ENCODE measurements around the gene SLFN12L.
"Not testable (repeated sequence)": the region's sequence is repeated elsewhere in the genome, so short reads cannot be mapped to it uniquely, and the experiment has no call there.

The SLFN12L gene

DNA sequence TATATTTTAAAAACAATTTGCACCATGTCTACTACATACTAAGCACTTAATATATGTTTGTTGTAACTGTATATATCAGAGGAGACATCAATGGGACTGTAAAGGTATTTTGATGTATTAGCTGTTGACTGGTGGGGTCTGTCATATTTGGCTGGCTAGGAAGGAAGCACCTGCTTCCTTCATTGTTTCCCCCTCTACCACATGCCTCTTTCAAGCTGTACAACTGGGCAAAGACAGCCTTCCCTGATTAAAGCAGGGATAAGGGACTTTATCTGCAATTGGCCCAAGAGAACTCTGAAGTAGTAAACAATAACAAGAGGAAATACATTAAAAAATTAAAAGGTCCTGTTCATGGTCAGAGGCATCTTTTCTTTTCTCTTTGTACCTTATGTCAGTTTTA lies 5.5 kb upstream of the SLFN12L start:
- no peak overlapping the region for H3K27ac ChIP-seq (ENCODE audit: low read depth, low read length)
- H3K4me3 ChIP-seq (ENCODE audit: low read depth, low read length): no peak overlapping the region
- H3K9me3 ChIP-seq (ENCODE audit: control insufficient read depth, insufficient read depth, low read length): no peaks in the 10 kb centered on the region
- no peak overlapping the region for H3K9ac ChIP-seq (ENCODE audit: low read depth, low read length)
- no peaks in the 10 kb centered on the region for H3K4me1 ChIP-seq (ENCODE audit: control insufficient read depth, insufficient read depth, low read length)
- H3K36me3 ChIP-seq (ENCODE audit: control insufficient read depth, insufficient read depth, low read length): no peaks in the 10 kb centered on the region
- no peaks in the 10 kb centered on the region for H3K27me3 ChIP-seq (ENCODE audit: control insufficient read depth, insufficient read depth, low read length)

DNA sequence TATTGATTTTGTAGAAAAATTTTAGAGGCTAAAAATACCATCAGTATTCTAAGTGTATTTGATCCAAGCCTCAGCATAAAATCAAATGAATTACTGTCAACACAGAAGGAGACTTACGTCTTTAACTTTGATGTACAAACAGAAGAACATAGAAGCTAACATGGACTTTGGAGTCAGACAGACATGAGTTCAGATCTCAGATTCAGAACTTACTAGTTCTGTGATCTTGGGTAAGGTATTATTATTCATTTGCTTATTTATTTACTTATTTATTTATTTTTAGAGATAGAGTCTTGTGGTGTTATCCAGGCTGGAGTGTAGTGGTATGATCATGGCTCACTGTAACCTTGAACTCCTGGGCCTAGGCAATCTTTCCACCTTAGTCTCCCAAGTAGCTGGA lies 4.0 kb upstream of the SLFN12L start:
- Histone ChIP-seq H3K9ac (ENCODE audit: low read depth, low read length) (no peak overlapping the region), H3K4me1 (ENCODE audit: control insufficient read depth, insufficient read depth, low read length) (no peaks in the 10 kb centered on the region), H3K36me3 (ENCODE audit: control insufficient read depth, insufficient read depth, low read length) (no peaks in the 10 kb centered on the region), H3K9me3 (ENCODE audit: control insufficient read depth, insufficient read depth, low read length) (no peaks in the 10 kb centered on the region), H3K27ac (ENCODE audit: low read depth, low read length) (no peak overlapping the region), H3K27me3 (ENCODE audit: control insufficient read depth, insufficient read depth, low read length) (no peaks in the 10 kb centered on the region), H3K4me3 (ENCODE audit: low read depth, low read length) (no peak overlapping the region)

DNA sequence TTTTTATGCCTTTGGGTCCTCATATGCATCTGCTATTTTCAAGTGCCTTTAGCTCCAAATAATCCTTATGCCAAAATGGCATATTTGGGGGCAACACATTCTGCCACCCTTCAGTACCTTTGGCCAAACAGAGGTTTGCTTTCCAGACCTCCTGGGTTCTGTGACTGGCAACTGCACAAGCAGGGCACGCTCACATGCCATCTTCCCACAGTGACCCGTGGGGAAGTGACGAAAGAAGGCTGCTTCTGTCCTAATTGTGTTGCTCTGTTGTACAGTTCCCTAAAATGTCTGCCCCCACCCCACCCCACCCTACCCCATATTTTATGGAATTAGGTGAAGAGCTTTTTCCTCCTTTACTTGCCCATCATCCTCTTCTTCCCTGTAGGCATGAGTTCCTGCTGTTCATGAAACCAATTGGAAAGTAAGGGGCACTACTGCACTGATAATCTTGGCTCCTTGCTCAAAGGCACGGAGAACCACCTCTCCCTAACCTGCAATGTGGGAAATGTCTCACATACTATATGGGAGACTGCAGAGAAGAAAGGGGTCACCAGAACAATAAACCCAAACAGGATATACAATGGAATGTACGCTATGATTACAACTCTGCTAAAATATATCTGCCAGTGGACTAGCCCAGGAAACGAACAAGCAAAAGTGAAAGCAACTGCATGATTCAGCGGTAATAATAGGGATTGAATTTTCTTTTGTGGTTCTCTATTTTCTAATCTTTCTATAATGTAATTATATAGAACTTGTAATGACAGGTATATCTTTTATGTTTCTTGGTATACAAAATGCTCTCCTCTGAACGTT lies 3.3 kb upstream of the SLFN12L start:
- no peak overlapping the region for H3K4me3 ChIP-seq (ENCODE audit: low read depth, low read length)
- H3K4me1 ChIP-seq (ENCODE audit: control insufficient read depth, insufficient read depth, low read length): no peaks in the 10 kb centered on the region
- no peak overlapping the region for H3K9ac ChIP-seq (ENCODE audit: low read depth, low read length)
- H3K36me3 ChIP-seq (ENCODE audit: control insufficient read depth, insufficient read depth, low read length): no peaks in the 10 kb centered on the region
- H3K9me3 ChIP-seq (ENCODE audit: control insufficient read depth, insufficient read depth, low read length): no peaks in the 10 kb centered on the region
- no peak overlapping the region for H3K27ac ChIP-seq (ENCODE audit: low read depth, low read length)
- no peaks in the 10 kb centered on the region for H3K27me3 ChIP-seq (ENCODE audit: control insufficient read depth, insufficient read depth, low read length)

DNA sequence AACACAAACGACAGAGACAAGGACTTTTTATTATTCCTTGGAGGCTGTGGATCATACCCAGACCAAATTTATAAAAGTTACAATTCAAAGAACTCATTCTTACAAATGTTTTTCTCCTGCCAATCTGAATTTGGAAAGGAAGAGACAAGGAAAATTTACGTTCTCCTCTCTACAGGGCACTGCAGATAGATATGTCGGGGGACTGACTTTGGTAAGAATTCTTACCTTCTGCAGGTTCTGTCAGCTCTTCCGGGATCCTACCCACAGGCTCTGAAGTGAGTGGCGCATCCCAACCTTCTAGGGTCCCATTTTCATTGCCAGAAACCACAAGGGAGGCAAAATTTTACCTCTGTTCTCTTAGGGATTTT lies 2.2 kb upstream of the SLFN12L start:
- Histone ChIP-seq H3K4me3 (ENCODE audit: low read depth, low read length) (no peak overlapping the region), H3K36me3 (ENCODE audit: control insufficient read depth, insufficient read depth, low read length) (no peaks in the 10 kb centered on the region), H3K27ac (ENCODE audit: low read depth, low read length) (no peak overlapping the region), H3K9me3 (ENCODE audit: control insufficient read depth, insufficient read depth, low read length) (no peaks in the 10 kb centered on the region), H3K4me1 (ENCODE audit: control insufficient read depth, insufficient read depth, low read length) (no peaks in the 10 kb centered on the region), H3K27me3 (ENCODE audit: control insufficient read depth, insufficient read depth, low read length) (no peaks in the 10 kb centered on the region), H3K9ac (ENCODE audit: low read depth, low read length) (no peak overlapping the region)

DNA sequence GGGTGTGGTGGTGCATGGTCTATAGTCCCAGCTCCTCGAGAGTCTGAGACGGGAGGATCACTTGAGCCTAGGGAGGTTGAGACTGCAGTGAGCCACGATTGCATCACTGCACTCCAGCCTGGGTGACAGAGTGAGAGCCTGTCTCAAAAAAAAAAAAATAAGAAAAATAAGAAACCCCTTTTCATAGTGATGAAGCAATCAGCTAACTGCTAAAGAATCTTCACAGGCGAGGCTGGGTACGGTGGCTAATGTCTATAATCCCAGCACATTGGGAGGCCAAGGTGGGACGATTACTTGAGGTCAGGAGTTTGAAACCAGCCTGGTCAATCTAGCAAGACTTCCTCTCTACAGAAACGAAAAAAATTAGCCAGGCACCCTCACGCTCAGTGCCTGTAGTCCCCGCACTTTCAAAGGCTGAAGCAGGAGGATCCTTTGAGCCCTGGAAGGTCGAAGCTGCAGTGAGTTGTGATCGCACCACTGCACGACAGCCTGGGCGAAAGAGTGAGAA lies 760 bp downstream of the SLFN12L start:
- Histone ChIP-seq H3K27ac (ENCODE audit: low read depth, low read length) (no peak overlapping the region), H3K36me3 (ENCODE audit: control insufficient read depth, insufficient read depth, low read length) (no peaks in the 10 kb centered on the region), H3K9ac (ENCODE audit: low read depth, low read length) (no peak overlapping the region), H3K4me1 (ENCODE audit: control insufficient read depth, insufficient read depth, low read length) (no peaks in the 10 kb centered on the region), H3K4me3 (ENCODE audit: low read depth, low read length) (no peak overlapping the region), H3K27me3 (ENCODE audit: control insufficient read depth, insufficient read depth, low read length) (no peaks in the 10 kb centered on the region), H3K9me3 (ENCODE audit: control insufficient read depth, insufficient read depth, low read length) (no peaks in the 10 kb centered on the region)

DNA sequence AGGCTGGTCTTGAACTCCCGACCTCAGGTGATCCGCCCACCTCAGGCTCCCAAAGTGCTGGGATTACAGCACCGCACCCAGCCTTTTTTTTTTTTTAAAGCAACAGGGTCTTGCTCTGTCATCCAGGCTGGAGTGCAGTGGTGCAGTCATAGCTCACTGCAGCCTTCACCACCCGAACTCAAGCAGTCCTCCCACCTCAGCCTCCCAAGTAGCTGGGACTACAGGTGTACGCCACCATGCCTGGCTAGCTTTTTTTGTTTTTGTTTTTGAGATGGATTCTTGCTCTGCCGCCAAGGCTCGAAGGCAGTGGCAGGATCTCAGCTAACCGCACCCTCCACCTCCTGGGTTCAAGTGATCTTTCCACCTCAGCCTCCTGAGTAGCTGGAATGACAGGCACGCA lies 2.1 kb downstream of the SLFN12L start:
- H3K27ac ChIP-seq (ENCODE audit: low read depth, low read length); H3K27me3 ChIP-seq (ENCODE audit: control insufficient read depth, insufficient read depth, low read length); H3K9ac ChIP-seq (ENCODE audit: low read depth, low read length); H3K4me1 ChIP-seq (ENCODE audit: control insufficient read depth, insufficient read depth, low read length); H3K4me3 ChIP-seq (ENCODE audit: low read depth, low read length); H3K36me3 ChIP-seq (ENCODE audit: control insufficient read depth, insufficient read depth, low read length); H3K9me3 ChIP-seq (ENCODE audit: control insufficient read depth, insufficient read depth, low read length): not testable (repeated sequence)

DNA sequence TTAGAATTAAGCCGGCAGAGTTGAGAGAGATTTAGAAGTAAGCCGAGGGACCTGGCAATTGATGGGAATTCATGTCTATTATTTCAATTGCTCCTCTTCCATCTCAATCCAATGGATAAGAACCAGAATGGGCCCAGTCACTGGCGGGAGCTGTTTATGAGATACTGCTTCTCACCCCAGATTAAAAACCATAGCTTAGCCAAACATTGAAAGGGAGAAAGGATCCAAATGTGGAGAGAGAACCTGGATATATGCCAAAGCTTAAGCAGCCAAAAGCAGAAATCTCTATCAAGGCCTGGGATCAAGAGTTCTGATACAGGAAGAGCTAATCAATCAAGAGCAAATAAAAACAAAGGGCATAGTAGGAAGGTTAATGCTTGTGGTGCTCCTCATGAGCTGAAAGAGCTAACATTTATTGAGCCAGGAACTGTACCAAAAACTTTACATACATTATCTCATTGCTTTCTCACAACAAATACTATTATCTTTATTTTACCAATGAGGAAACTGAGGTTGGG lies 2.8 kb downstream of the SLFN12L start:
- Histone ChIP-seq H3K4me1 (ENCODE audit: control insufficient read depth, insufficient read depth, low read length) (no peaks in the 10 kb centered on the region), H3K9me3 (ENCODE audit: control insufficient read depth, insufficient read depth, low read length) (no peaks in the 10 kb centered on the region), H3K36me3 (ENCODE audit: control insufficient read depth, insufficient read depth, low read length) (no peaks in the 10 kb centered on the region), H3K9ac (ENCODE audit: low read depth, low read length) (no peak overlapping the region), H3K27me3 (ENCODE audit: control insufficient read depth, insufficient read depth, low read length) (no peaks in the 10 kb centered on the region), H3K4me3 (ENCODE audit: low read depth, low read length) (no peak overlapping the region), H3K27ac (ENCODE audit: low read depth, low read length) (no peak overlapping the region)

DNA sequence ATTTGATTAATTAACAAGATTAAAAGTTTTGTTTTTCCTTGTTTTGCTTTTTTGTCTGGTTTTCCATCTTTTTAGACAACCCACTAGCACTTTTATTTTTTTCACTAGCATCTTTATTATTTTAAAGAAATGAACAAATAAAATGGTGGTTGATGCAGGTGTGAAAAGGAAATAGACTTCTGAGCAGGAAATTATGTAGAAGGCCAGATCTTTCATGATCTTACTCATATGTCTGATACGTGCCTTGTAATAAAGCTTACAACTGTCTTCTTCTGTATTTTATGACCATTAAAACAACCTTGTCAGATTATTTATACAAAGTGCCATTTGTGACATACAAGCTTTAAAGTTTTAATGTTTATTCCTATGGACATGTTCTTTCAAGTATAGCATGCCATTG lies 6.3 kb downstream of the SLFN12L start:
- H3K4me3 ChIP-seq (ENCODE audit: low read depth, low read length): no peak overlapping the region
- H3K36me3 ChIP-seq (ENCODE audit: control insufficient read depth, insufficient read depth, low read length): no peaks in the 10 kb centered on the region
- H3K9ac ChIP-seq (ENCODE audit: low read depth, low read length): no peak overlapping the region
- no peaks in the 10 kb centered on the region for H3K27me3 ChIP-seq (ENCODE audit: control insufficient read depth, insufficient read depth, low read length)
- H3K4me1 ChIP-seq (ENCODE audit: control insufficient read depth, insufficient read depth, low read length): no peaks in the 10 kb centered on the region
- H3K9me3 ChIP-seq (ENCODE audit: control insufficient read depth, insufficient read depth, low read length): no peaks in the 10 kb centered on the region
- no peak overlapping the region for H3K27ac ChIP-seq (ENCODE audit: low read depth, low read length)

DNA sequence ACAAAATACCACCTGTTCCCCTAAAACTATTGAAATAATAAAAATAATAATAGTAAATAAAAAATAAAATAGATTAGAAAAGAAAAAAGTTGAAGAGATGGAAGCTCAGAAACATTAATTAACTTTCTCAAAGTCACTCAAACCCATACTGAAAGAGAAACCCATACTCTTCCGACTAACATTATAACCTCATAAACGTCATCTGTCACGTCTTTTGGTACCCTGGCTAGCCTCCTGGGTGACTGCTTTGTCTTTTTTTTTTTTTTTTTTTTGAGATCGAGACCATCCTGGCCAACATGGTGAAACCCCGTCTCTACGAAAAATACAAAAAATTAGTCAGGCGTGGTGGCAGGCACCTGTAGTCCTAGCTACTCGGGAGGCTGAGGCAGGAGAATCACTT lies 7.6 kb downstream of the SLFN12L start:
- Histone ChIP-seq H3K27ac (ENCODE audit: low read depth, low read length) (no peak overlapping the region), H3K4me3 (ENCODE audit: low read depth, low read length) (no peak overlapping the region), H3K4me1 (ENCODE audit: control insufficient read depth, insufficient read depth, low read length) (no peaks in the 10 kb centered on the region), H3K9ac (ENCODE audit: low read depth, low read length) (no peak overlapping the region), H3K9me3 (ENCODE audit: control insufficient read depth, insufficient read depth, low read length) (no peaks in the 10 kb centered on the region), H3K36me3 (ENCODE audit: control insufficient read depth, insufficient read depth, low read length) (no peaks in the 10 kb centered on the region), H3K27me3 (ENCODE audit: control insufficient read depth, insufficient read depth, low read length) (no peaks in the 10 kb centered on the region)

DNA sequence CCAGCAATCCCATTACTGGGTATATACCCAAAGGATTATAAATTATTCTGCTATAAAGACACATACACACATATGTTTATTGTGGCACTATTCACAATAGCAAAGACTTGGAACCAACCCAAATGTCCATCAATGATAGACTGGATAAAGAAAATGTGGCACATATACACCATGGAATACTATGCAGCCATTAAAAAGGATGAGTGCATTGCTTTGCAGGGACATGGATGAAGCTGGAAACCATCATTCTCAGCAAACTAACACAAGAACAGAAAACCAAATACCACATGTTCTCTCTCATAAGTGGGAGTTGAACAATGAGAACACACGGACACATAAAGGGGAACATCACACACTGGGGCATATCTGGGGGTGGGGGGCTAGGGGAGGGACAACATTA lies 8.2 kb downstream of the SLFN12L start:
- not testable (repeated sequence) for H3K36me3 ChIP-seq (ENCODE audit: control insufficient read depth, insufficient read depth, low read length); H3K4me1 ChIP-seq (ENCODE audit: control insufficient read depth, insufficient read depth, low read length)

DNA sequence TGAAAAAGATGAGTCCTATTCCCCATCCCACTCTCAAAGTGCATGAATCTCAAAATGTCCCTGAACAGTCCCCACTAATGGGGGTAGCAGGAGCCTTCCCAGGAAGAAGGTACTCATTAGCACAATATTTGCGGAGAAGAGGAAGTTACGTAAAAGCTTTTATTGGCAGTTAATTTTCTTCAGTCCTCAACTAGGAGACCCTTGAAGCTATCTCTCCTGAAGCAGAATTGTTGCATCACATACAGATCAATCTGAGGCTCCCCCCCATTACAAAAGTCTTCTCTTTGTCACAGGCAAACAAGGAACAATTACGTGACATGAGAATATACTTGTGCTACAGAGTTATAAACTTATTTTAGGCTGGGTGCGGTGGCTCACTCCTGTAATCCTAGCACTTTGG lies 14.2 kb downstream of the SLFN12L start:
- H3K4me3 ChIP-seq (ENCODE audit: low read depth, low read length): no peak overlapping the region
- 0 out of 2 replicates have a peak, but pooled peaks cover 8% of the 10 kb centered on the region for H3K4me1 ChIP-seq (ENCODE audit: control insufficient read depth, insufficient read depth, low read length)
- H3K36me3 ChIP-seq (ENCODE audit: control insufficient read depth, insufficient read depth, low read length): no peaks in the 10 kb centered on the region
- no peak overlapping the region for H3K9ac ChIP-seq (ENCODE audit: low read depth, low read length)
- H3K27ac ChIP-seq (ENCODE audit: low read depth, low read length): no peak overlapping the region
- H3K9me3 ChIP-seq (ENCODE audit: control insufficient read depth, insufficient read depth, low read length): no peaks in the 10 kb centered on the region
- H3K27me3 ChIP-seq (ENCODE audit: control insufficient read depth, insufficient read depth, low read length): no peaks in the 10 kb centered on the region

More for the DNA sequence above, 8.2 kb downstream of the SLFN12L start:
- not testable (repeated sequence) for H3K9me3 ChIP-seq (ENCODE audit: control insufficient read depth, insufficient read depth, low read length); H3K27me3 ChIP-seq (ENCODE audit: control insufficient read depth, insufficient read depth, low read length); H3K27ac ChIP-seq (ENCODE audit: low read depth, low read length); H3K4me3 ChIP-seq (ENCODE audit: low read depth, low read length); H3K9ac ChIP-seq (ENCODE audit: low read depth, low read length)

Data from HUES48 (cell line).